Retina (tissue), 1 donor: Measurements from ENCODE around the gene GABRD.
A peak's percentile ranks its signal among the peaks of the same experiment; 100 is the strongest.

Experiments
- DNase-seq: peaks from one replicate; pipeline ENCODE4 v3.0.0-alpha.2; 2016

Gene GABRD

GRCh38 chr1:2018217-2019171 lies 651 bp upstream of the GABRD start:
- DNase-seq, result peak; percentile 44

GRCh38 chr1:2019571-2020309 lies 595 bp downstream of the GABRD start:
- DNase-seq, result peak; percentile 59

- no peak for DNase-seq
Measured at GRCh38 chr1:2020310-2020655, 1.1 kb downstream of the GABRD start.

- DNase-seq, result no peak
Measured at GRCh38 chr1:2021550-2021949, 2.4 kb downstream of the GABRD start.

- no peak for DNase-seq
Measured at GRCh38 chr1:2022063-2022770, 3.1 kb downstream of the GABRD start.

GRCh38 chr1:2023187-2023586 lies 4.0 kb downstream of the GABRD start:
- no peak for DNase-seq

- no peak for DNase-seq
Measured at GRCh38 chr1:2024451-2024850, 5.3 kb downstream of the GABRD start.

GRCh38 chr1:2024887-2025286 lies 5.7 kb downstream of the GABRD start:
- DNase-seq, result no peak

GRCh38 chr1:2025491-2025981 lies 6.4 kb downstream of the GABRD start:
- no peak for DNase-seq

GRCh38 chr1:2027961-2028583 lies 8.9 kb downstream of the GABRD start:
- DNase-seq, result no peak

- DNase-seq, result no peak
Measured at GRCh38 chr1:2028870-2029560, 9.9 kb downstream of the GABRD start.

- DNase-seq, result no peak
Measured at GRCh38 chr1:2029561-2029960, 10.4 kb downstream of the GABRD start.

- DNase-seq, result no peak
Measured at GRCh38 chr1:2030076-2030871, 11.1 kb downstream of the GABRD start.

- no peak for DNase-seq
Measured at GRCh38 chr1:2031546-2032540, 12.7 kb downstream of the GABRD start.

- no peak for DNase-seq
Measured at GRCh38 chr1:2032737-2033136, 13.6 kb downstream of the GABRD start.

GRCh38 chr1:2033165-2033564 lies 14.0 kb downstream of the GABRD start:
- DNase-seq, result no peak

GRCh38 chr1:2036287-2036686 lies 17.1 kb downstream of the GABRD start:
- no peak for DNase-seq

GRCh38 chr1:2037314-2037979 lies 18.3 kb downstream of the GABRD start:
- DNase-seq, result no peak

- DNase-seq, result no peak
Measured at GRCh38 chr1:2038229-2038628, 19.1 kb downstream of the GABRD start.
